RWPE2 (cell line): ENCODE measurements around the gene EXPH5.

Source experiments
- ATAC-seq: fragments of 200-7000 bp; cut with Tn5 transposase; 3 replicates; pipeline ENCODE4 v1.9.1; 2021; ENCODE audit warnings: low read depth
- DNase-seq: peaks from one replicate; pipeline ENCODE4 v3.0.0-alpha.2; 2020; ENCODE audit warnings: low spot score
- H3K27ac ChIP-seq: fragments of 450-650 bp; 2 replicates; pipeline ENCODE4 v1.5.1; 2017; ENCODE audit warnings: mild to moderate bottlenecking; ENCODE audit not compliant: poor library complexity, severe bottlenecking
- H3K27me3 ChIP-seq: fragments of 250-450 bp; sonication (Bioruptor Pico); 2 replicates; pipeline ENCODE4 v1.5.1; 2021; ENCODE audit warnings: mild to moderate bottlenecking, moderate library complexity; ENCODE audit not compliant: insufficient read depth, poor library complexity, severe bottlenecking
- H3K36me3 ChIP-seq: fragments of 250-450 bp; sonication (Bioruptor Pico); 2 replicates; pipeline ENCODE4 v1.5.1; 2020; ENCODE audit warnings: low read depth, mild to moderate bottlenecking, moderate library complexity
- H3K4me1 ChIP-seq: fragments of 250-450 bp; sonication (Bioruptor Pico); 2 replicates; pipeline ENCODE4 v1.5.1; 2021; ENCODE audit warnings: mild to moderate bottlenecking, moderate library complexity; ENCODE audit not compliant: insufficient read depth, poor library complexity, severe bottlenecking
- H3K4me3 ChIP-seq: fragments of 250-450 bp; sonication (Bioruptor Pico); 2 replicates; pipeline ENCODE4 v1.5.1; 2021; ENCODE audit warnings: mild to moderate bottlenecking, moderate library complexity; ENCODE audit not compliant: severe bottlenecking
- H3K9me3 ChIP-seq: fragments of 250-450 bp; sonication (Bioruptor Pico); 2 replicates; pipeline ENCODE4 v1.5.1; 2021; ENCODE audit warnings: mild to moderate bottlenecking, moderate library complexity; ENCODE audit not compliant: severe bottlenecking
- TF ChIP-seq, protein P1 (sequence below): fragments of 450-650 bp; IDR thresholded peaks from one replicate; pipeline ENCODE4 v1.5.1; 2017; ENCODE audit warnings: mild to moderate bottlenecking, moderate library complexity; ENCODE audit not compliant: poor library complexity, severe bottlenecking

Gene EXPH5

DNA sequence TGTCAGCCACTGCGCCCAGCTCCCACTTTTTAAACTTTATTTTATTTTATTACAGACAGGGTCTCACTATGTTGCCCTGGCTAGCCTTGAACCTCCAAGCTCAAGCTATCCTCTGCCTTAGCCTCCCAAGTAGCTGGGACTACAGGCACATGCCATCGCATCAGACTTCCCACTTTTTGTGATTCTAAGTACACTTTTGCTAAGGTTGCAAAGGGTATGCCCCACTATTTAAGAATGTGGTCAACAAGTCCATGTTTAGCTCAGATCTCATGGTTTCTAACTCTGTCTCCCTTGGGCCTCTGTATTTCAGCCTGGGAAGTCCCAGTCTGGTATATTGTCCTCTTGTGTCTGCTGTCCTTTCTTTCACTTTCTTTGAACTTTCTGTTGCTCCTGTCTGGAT is 35.3 kb downstream of the EXPH5 start:
- DNase-seq (no peak), ATAC-seq (no peak)
- TF ChIP-seq, protein P1, sequence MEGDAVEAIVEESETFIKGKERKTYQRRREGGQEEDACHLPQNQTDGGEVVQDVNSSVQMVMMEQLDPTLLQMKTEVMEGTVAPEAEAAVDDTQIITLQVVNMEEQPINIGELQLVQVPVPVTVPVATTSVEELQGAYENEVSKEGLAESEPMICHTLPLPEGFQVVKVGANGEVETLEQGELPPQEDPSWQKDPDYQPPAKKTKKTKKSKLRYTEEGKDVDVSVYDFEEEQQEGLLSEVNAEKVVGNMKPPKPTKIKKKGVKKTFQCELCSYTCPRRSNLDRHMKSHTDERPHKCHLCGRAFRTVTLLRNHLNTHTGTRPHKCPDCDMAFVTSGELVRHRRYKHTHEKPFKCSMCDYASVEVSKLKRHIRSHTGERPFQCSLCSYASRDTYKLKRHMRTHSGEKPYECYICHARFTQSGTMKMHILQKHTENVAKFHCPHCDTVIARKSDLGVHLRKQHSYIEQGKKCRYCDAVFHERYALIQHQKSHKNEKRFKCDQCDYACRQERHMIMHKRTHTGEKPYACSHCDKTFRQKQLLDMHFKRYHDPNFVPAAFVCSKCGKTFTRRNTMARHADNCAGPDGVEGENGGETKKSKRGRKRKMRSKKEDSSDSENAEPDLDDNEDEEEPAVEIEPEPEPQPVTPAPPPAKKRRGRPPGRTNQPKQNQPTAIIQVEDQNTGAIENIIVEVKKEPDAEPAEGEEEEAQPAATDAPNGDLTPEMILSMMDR, result no peak
- Histone ChIP-seq H3K4me3 (no peak overlapping the region), H3K27ac (no peak overlapping the region), H3K4me1 (peaks cover 6% of the 10 kb centered on the region), H3K9me3 (no peaks in the 10 kb centered on the region), H3K27me3 (no peaks in the 10 kb centered on the region), H3K36me3 (no peaks in the 10 kb centered on the region)

DNA sequence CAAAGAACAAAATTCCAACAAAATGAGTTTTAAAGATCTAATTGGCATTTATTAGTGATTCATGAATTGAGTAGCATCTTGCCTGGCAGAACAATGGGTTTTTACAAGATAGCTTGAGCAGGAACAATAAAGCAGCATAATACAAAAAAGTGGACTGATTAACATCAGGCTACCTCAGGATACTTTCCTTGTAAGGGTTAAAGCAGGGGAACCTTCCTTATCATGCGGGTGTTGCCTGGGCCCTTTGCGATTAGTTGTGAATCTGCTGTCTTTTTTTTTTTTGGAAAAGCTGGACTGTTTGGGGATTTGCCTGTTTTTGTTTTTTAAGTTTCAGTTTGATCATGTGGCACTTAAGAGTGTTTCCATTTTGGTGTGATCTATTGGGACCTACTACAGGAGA is 37.5 kb downstream of the EXPH5 start:
- Histone ChIP-seq H3K27me3 (no peaks in the 10 kb centered on the region), H3K9me3 (no peaks in the 10 kb centered on the region), H3K4me1 (peaks cover 6% of the 10 kb centered on the region), H3K27ac (no peak overlapping the region), H3K36me3 (no peaks in the 10 kb centered on the region), H3K4me3 (no peak overlapping the region)
- ATAC-seq (no peak), DNase-seq (no peak)
- TF ChIP-seq, protein P1, result no peak

DNA sequence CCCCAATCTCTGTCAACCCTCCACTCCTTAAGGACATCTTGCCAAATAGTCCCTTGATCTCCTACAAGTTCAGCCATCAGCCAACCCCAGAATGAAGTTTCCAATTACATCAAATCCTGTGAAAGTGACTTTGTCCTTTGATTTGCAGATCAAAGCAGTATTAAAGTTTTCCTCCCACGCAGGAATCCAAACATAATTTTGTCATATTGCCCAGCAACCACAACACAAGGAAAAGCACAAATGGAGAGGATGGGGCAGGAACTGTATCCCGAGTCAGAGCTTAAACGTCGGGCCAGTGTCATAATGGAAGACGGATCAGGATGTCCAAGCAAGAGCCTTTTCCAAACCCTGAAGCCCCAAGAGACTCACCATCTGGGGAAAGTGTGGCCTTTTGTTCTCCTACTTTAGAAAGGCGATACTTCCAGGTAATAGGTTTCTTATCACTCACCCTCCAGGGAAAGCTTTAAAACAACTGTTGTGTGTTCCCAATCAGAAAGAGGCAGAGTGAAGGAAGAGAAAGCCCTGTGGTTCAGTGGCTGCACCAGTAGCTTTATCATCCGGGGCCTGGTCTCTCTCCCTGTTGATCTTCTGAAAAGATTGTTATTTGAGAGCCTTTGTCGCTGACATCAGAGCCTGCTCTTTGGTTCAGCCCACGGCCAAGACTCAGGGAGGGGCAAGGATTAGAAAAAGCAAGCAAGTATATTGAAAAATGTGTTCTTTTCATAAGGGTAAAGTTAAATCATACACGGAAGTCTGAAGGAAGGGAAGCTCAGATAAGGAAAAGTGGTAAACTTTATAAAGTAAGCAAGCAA is 41.7 kb downstream of the EXPH5 start:
- Histone ChIP-seq H3K4me1 (no peaks in the 10 kb centered on the region), H3K36me3 (no peaks in the 10 kb centered on the region), H3K4me3 (no peak overlapping the region), H3K9me3 (no peaks in the 10 kb centered on the region), H3K27me3 (no peaks in the 10 kb centered on the region), H3K27ac (no peak overlapping the region)
- TF ChIP-seq, protein P1, result no peak
- ATAC-seq (no peak), DNase-seq (no peak)

DNA sequence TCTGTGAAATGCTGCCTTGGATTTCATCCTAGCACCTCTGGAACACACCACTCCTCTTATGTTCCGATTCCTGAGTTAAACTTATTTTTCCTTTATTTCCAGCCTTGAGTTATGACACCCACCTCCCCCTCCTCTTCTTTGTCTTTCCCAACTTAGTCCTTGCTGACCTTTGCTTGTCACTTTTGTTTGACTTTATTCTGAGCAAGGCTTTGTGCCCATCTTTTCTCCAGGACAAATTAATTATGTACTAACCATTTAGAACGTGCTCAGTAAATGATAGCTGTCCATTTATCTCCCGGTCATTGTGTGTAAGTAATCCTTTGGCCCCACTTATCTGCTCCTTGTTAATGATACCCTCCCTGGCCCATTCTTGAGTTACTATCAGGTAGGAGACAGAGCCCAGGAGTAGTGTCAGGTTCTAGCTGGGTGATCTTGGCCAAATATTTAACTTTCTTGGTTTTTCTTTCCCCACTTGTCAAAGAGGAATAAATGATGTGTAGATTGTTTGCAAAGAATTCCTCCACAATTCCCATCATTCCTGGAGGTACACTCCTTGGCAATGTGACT is 44.2 kb downstream of the EXPH5 start:
- Histone ChIP-seq H3K9me3 (no peaks in the 10 kb centered on the region), H3K27me3 (no peaks in the 10 kb centered on the region), H3K4me1 (no peaks in the 10 kb centered on the region), H3K36me3 (no peaks in the 10 kb centered on the region), H3K4me3 (no peak overlapping the region), H3K27ac (no peak overlapping the region)
- ATAC-seq, result no peak
- DNase-seq, result no peak
- TF ChIP-seq, protein P1, result no peak
